H9 (cell line): Measurements from ENCODE around the gene TRPM5. TPM values are rescaled to one million over a fixed set of nuclear protein-coding genes. Genes with fewer than 3 reads are reported as not detected.

Source experiments
- DNase-seq: peaks from one replicate; pipeline ENCODE4 v3.0.0-alpha.2; 2017
- H2AFZ ChIP-seq: one replicate; pipeline ENCODE4 v1.6.1; 2013; ENCODE audit warnings: mild to moderate bottlenecking, low read length, control low read depth, moderate library complexity
- H2AK5ac ChIP-seq: 2 replicates; pipeline ENCODE4 v1.6.1; 2013; ENCODE audit warnings: low read length, control low read depth, mixed read lengths; ENCODE audit not compliant: insufficient read length
- H2BK120ac ChIP-seq: one replicate; pipeline ENCODE4 v1.6.1; 2013; ENCODE audit warnings: low read depth, mild to moderate bottlenecking, low read length, control low read depth, inconsistent platforms; ENCODE audit not compliant: poor library complexity, severe bottlenecking
- H2BK12ac ChIP-seq: 2 replicates; pipeline ENCODE4 v1.6.1; 2013; ENCODE audit warnings: low read length, control low read depth, mixed read lengths, low read depth; ENCODE audit not compliant: insufficient read length
- H2BK15ac ChIP-seq: 2 replicates; pipeline ENCODE4 v1.6.1; 2013; ENCODE audit warnings: low read depth, low read length, control low read depth
- H2BK20ac ChIP-seq: one replicate; pipeline ENCODE4 v1.6.1; 2013; ENCODE audit warnings: low read depth, mild to moderate bottlenecking, low read length, control low read depth, inconsistent platforms; ENCODE audit not compliant: poor library complexity, severe bottlenecking
- H2BK5ac ChIP-seq: 2 replicates; pipeline ENCODE4 v1.6.1; 2013; ENCODE audit warnings: low read length, control low read depth, mixed read lengths; ENCODE audit not compliant: insufficient read length
- H3K14ac ChIP-seq: 2 replicates; pipeline ENCODE4 v1.6.1; 2013; ENCODE audit warnings: low read length, control low read depth; ENCODE audit not compliant: insufficient read depth
- H3K18ac ChIP-seq: 2 replicates; pipeline ENCODE4 v1.6.1; 2013; ENCODE audit warnings: low read depth, mild to moderate bottlenecking, mixed read lengths, low read length, control low read depth; ENCODE audit not compliant: insufficient read length
- H3K23ac ChIP-seq: 2 replicates; pipeline ENCODE4 v1.6.1; 2013; ENCODE audit warnings: low read length, control low read depth, mixed read lengths, low read depth; ENCODE audit not compliant: insufficient read length
- H3K23me2 ChIP-seq: 2 replicates; pipeline ENCODE4 v1.6.1; 2013; ENCODE audit warnings: low read depth, mild to moderate bottlenecking, mixed read lengths, low read length, control low read depth; ENCODE audit not compliant: insufficient read length, poor library complexity, severe bottlenecking
- H3K27ac ChIP-seq: 2 replicates; pipeline ENCODE4 v1.5.1; 2013; ENCODE audit warnings: low read length, control low read depth, mixed read lengths, low read depth; ENCODE audit not compliant: insufficient read length
- H3K27me3 ChIP-seq: 2 replicates; pipeline ENCODE4 v1.6.1; 2013; ENCODE audit warnings: low read length, control low read depth, inconsistent platforms; ENCODE audit not compliant: insufficient read depth
- H3K4ac ChIP-seq: 2 replicates; pipeline ENCODE4 v1.6.1; 2013; ENCODE audit warnings: low read depth, mild to moderate bottlenecking, control low read depth, inconsistent platforms, low read length, moderate library complexity
- H3K4me1 ChIP-seq: 2 replicates; pipeline ENCODE4 v1.6.1; 2013; ENCODE audit warnings: low read length, control low read depth, inconsistent platforms; ENCODE audit not compliant: insufficient read depth
- H3K4me2 ChIP-seq: 2 replicates; pipeline ENCODE4 v1.6.1; 2013; ENCODE audit warnings: low read length, control low read depth, mixed read lengths; ENCODE audit not compliant: insufficient read length, insufficient read depth
- H3K56ac ChIP-seq: 2 replicates; pipeline ENCODE4 v1.6.1; 2013; ENCODE audit warnings: low read depth, mild to moderate bottlenecking, mixed read lengths, low read length, control low read depth; ENCODE audit not compliant: insufficient read length
- H3K79me1 ChIP-seq: 2 replicates; pipeline ENCODE4 v1.6.1; 2013; ENCODE audit warnings: low read depth, mild to moderate bottlenecking, moderate library complexity, low read length, control low read depth, inconsistent platforms; ENCODE audit not compliant: insufficient read depth, poor library complexity, severe bottlenecking
- H3K79me2 ChIP-seq: 2 replicates; pipeline ENCODE4 v1.6.1; 2013; ENCODE audit warnings: low read length, control low read depth, inconsistent platforms; ENCODE audit not compliant: insufficient read depth
- H3K9ac ChIP-seq: 2 replicates; pipeline ENCODE4 v1.6.1; 2013; ENCODE audit warnings: low read length, control low read depth, mixed read lengths; ENCODE audit not compliant: insufficient read length; ENCODE audit errors: extremely low read depth
- H3K9me3 ChIP-seq: one replicate; pipeline ENCODE4 v1.6.1; 2013; ENCODE audit warnings: low read depth, low read length, inconsistent platforms; ENCODE audit not compliant: control insufficient read depth
- H3T11ph ChIP-seq: one replicate; pipeline ENCODE4 v1.6.1; 2013; ENCODE audit warnings: mild to moderate bottlenecking, low read length, control low read depth, inconsistent platforms
- H4K20me1 ChIP-seq: one replicate; pipeline ENCODE4 v1.6.1; 2013; ENCODE audit not compliant: control insufficient read depth, insufficient read length, insufficient read depth
- H4K5ac ChIP-seq: 2 replicates; pipeline ENCODE4 v1.6.1; 2013; ENCODE audit warnings: low read depth, mild to moderate bottlenecking, mixed read lengths, low read length, control low read depth; ENCODE audit not compliant: insufficient read length
- H4K8ac ChIP-seq: replicated peaks from 2 replicates; pipeline ENCODE4 v1.6.1; 2013; ENCODE audit warnings: low read length, control low read depth, mixed read lengths, low read depth; ENCODE audit not compliant: insufficient read length
- H4K91ac ChIP-seq: 2 replicates; pipeline ENCODE4 v1.6.1; 2013; ENCODE audit warnings: low read depth, mild to moderate bottlenecking, moderate library complexity, mixed read lengths, low read length, control low read depth; ENCODE audit not compliant: insufficient read length
- H3K27ac Mint-ChIP-seq, 3 experiments: 2 replicates in 2 of 3; 3 replicates in 1 of 3; pipeline ENCODE4 v1.8.0; 2020 to 2021; ENCODE audit warnings: mixed read lengths in 3 of 3, mild to moderate bottlenecking in 1 of 3, moderate library complexity in 1 of 3
- H3K27me3 Mint-ChIP-seq: 2 replicates; pipeline ENCODE4 v1.8.0; 2021; ENCODE audit warnings: low read depth, mild to moderate bottlenecking, moderate library complexity, mixed read lengths
- H3K36me3 Mint-ChIP-seq, 3 experiments: 2 replicates in 2 of 3; 3 replicates in 1 of 3; pipeline ENCODE4 v1.8.0; 2020 to 2021; ENCODE audit warnings: low read depth in 3 of 3, mixed read lengths in 3 of 3; ENCODE audit not compliant: insufficient read depth in 1 of 3
- H3K4me1 Mint-ChIP-seq, 2 experiments: 2 replicates each; pipeline ENCODE4 v1.8.0; 2020; ENCODE audit warnings: mixed read lengths in 2 of 2
- H3K4me3 Mint-ChIP-seq, 2 experiments: 2 replicates in 1 of 2; 3 replicates in 1 of 2; pipeline ENCODE4 v1.8.0; 2020 to 2021; ENCODE audit warnings: mild to moderate bottlenecking in 2 of 2, mixed read lengths in 2 of 2, moderate library complexity in 1 of 2
- H3K9me3 Mint-ChIP-seq, 2 experiments: 2 replicates in 1 of 2; 3 replicates in 1 of 2; pipeline ENCODE4 v1.8.0; 2020; ENCODE audit warnings: mild to moderate bottlenecking in 2 of 2, mixed read lengths in 2 of 2, moderate library complexity in 1 of 2
- WGBS: extraction: QIAGEN DNeasy Blood & Tissue Kit; methylation state at CpG from one replicate; pipeline ENCODE4 v1.1.7; 2013; ENCODE audit warnings: missing lambda C conversion rate, low lambda C conversion rate, mixed read lengths; ENCODE audit not compliant: insufficient read length; ENCODE audit errors: extremely low coverage; 5-methylcytosine and 5-hydroxymethylcytosine counted together
- total RNA-seq: library from RNA; stranded (reverse); gene quantifications from 2 replicates; pipeline ENCODE4 v1.2.1, GENCODE V29; 2021
- TF ChIP-seq, protein P1 (sequence below): fragments of 200-600 bp; sonication (generic); conservative IDR thresholded peaks from 3 replicates; pipeline ENCODE4 v1.8.0; 2021; ENCODE audit warnings: antibody characterized with exemption, mild to moderate bottlenecking

TRPM5 gene
- total RNA-seq, 1 experiment from 2014 or later: 0.09 TPM

- Histone ChIP-seq H3K9ac (no peak overlapping the region), H3K4me1 (no peaks in the 10 kb centered on the region), H3K18ac (no peak overlapping the region), H3T11ph (no peak overlapping the region), H2AK5ac (no peak overlapping the region), H2BK120ac (no peak overlapping the region), H3K23ac (no peak overlapping the region), H3K27me3 (peaks cover 4% of the 10 kb centered on the region; the same call in 1 of the 2 replicates), H3K4ac (no peak overlapping the region), H4K20me1 (no peaks in the 10 kb centered on the region), H2BK15ac (no peak overlapping the region), H3K14ac (no peak overlapping the region), H3K79me1 (no peaks in the 10 kb centered on the region), H3K4me2 (no peak overlapping the region), H2AFZ (no peak overlapping the region), H3K23me2 (no peaks in the 10 kb centered on the region), H4K8ac (no peak overlapping the region), H2BK5ac (no peak overlapping the region), H3K9me3 (peaks cover 11% of the 10 kb centered on the region), H2BK20ac (no peak overlapping the region), H3K79me2 (no peaks in the 10 kb centered on the region), H3K56ac (no peak overlapping the region), H4K5ac (no peak overlapping the region), H4K91ac (no peak overlapping the region), H3K27ac (no peak overlapping the region), H2BK12ac (no peak overlapping the region)
- WGBS: no CpG with 5 or more reads among the region's 8 CpGs
- H3K27ac Mint-ChIP-seq: no peak overlapping the region
- peaks cover 93% of the 10 kb centered on the region for H3K27me3 Mint-ChIP-seq
- no peak overlapping the region for H3K4me3 Mint-ChIP-seq
- H3K9me3 Mint-ChIP-seq: peaks cover 33 to 42% of the 10 kb centered on the region in 2 experiments
- TF ChIP-seq, protein P1, sequence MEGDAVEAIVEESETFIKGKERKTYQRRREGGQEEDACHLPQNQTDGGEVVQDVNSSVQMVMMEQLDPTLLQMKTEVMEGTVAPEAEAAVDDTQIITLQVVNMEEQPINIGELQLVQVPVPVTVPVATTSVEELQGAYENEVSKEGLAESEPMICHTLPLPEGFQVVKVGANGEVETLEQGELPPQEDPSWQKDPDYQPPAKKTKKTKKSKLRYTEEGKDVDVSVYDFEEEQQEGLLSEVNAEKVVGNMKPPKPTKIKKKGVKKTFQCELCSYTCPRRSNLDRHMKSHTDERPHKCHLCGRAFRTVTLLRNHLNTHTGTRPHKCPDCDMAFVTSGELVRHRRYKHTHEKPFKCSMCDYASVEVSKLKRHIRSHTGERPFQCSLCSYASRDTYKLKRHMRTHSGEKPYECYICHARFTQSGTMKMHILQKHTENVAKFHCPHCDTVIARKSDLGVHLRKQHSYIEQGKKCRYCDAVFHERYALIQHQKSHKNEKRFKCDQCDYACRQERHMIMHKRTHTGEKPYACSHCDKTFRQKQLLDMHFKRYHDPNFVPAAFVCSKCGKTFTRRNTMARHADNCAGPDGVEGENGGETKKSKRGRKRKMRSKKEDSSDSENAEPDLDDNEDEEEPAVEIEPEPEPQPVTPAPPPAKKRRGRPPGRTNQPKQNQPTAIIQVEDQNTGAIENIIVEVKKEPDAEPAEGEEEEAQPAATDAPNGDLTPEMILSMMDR: no peak
- no peak for DNase-seq
- peaks cover 0 to 12% (median 3%) of the 10 kb centered on the region in 3 experiments; a peak in 4 of 7 replicates for H3K36me3 Mint-ChIP-seq
- H3K4me1 Mint-ChIP-seq: no peaks in the 10 kb centered on the region
Measured at GRCh38 chr11:2477936-2478335, 33.6 kb upstream of the TRPM5 start.
